SK-N-SH treated with all-trans-retinoic acid at 6 μM for 48 hours (cell line): ENCODE results near the gene TMEM107.

ENCODE experiments used
- CSDC2 ChIP-seq: fragments of 250-450 bp; sonication (Bioruptor Pico); IDR thresholded peaks from 2 replicates; pipeline ENCODE4 v1.5.0; 2020; ENCODE audit warnings: mild to moderate bottlenecking, moderate library complexity
- OSR1 ChIP-seq: fragments of 250-450 bp; sonication (Bioruptor Pico); IDR thresholded peaks from 2 replicates; pipeline ENCODE4 v1.8.0; 2022; ENCODE audit warnings: moderate library complexity, mild to moderate bottlenecking, inconsistent platforms
- ZFP3 ChIP-seq: fragments of 250-450 bp; sonication (Bioruptor Pico); IDR thresholded peaks from 2 replicates; pipeline ENCODE4 v1.5.0; 2020; ENCODE audit warnings: mild to moderate bottlenecking, moderate library complexity
- TF ChIP-seq, protein P1 (sequence below): fragments of 250-450 bp; sonication (Bioruptor Pico); IDR thresholded peaks from 2 replicates; pipeline ENCODE4 v1.8.0; 2020; ENCODE audit warnings: mild to moderate bottlenecking, moderate library complexity, borderline replicate concordance
- TF ChIP-seq, protein P2 (sequence below): fragments of 250-450 bp; sonication (Bioruptor Pico); IDR thresholded peaks from 2 replicates; pipeline ENCODE4 v1.5.0; 2020; ENCODE audit warnings: mild to moderate bottlenecking, moderate library complexity

DNA sequence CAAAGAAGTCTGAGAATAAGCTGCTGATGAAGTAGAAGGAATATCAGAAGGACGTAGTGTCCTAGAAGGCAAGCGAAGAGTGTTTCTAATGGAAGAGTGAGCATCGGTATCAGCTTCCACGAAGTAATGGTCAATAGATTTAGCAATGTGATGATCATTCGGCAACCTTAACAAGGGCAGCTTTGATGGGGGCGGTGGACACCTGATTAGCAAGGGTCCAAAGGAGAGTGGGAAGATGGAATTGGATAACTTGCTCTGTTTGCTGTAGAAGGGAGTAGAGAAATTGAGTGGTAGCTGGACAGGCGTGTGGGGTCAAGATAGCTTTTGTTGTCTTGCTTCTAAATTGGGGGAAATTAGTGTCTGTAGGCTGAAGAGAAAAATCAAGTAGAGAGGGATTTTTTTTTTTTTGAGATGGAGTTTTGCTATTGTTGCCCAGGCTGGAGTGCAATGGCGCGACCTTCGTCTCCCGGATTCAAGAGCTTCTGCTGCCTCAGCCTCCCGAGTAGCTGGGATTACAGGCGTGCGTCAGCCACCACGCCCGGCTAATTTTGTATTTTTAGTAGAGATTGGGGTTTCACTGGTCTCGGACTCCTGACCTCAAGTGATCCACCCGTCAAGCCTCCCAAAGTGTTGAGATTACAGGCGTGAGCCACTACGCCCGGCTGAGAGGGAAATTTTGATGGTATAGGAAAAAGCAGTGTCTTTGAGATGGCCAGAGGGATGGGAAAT lies 38.4 kb downstream of the TMEM107 start:
- TF ChIP-seq, protein P1, sequence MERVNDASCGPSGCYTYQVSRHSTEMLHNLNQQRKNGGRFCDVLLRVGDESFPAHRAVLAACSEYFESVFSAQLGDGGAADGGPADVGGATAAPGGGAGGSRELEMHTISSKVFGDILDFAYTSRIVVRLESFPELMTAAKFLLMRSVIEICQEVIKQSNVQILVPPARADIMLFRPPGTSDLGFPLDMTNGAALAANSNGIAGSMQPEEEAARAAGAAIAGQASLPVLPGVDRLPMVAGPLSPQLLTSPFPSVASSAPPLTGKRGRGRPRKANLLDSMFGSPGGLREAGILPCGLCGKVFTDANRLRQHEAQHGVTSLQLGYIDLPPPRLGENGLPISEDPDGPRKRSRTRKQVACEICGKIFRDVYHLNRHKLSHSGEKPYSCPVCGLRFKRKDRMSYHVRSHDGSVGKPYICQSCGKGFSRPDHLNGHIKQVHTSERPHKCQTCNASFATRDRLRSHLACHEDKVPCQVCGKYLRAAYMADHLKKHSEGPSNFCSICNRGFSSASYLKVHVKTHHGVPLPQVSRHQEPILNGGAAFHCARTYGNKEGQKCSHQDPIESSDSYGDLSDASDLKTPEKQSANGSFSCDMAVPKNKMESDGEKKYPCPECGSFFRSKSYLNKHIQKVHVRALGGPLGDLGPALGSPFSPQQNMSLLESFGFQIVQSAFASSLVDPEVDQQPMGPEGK (CRISPR knock-in tag), result no peak
- no peak for TF ChIP-seq OSR1 (CRISPR knock-in tag)
- no peak for TF ChIP-seq CSDC2 (CRISPR knock-in tag)
- TF ChIP-seq, protein P2, sequence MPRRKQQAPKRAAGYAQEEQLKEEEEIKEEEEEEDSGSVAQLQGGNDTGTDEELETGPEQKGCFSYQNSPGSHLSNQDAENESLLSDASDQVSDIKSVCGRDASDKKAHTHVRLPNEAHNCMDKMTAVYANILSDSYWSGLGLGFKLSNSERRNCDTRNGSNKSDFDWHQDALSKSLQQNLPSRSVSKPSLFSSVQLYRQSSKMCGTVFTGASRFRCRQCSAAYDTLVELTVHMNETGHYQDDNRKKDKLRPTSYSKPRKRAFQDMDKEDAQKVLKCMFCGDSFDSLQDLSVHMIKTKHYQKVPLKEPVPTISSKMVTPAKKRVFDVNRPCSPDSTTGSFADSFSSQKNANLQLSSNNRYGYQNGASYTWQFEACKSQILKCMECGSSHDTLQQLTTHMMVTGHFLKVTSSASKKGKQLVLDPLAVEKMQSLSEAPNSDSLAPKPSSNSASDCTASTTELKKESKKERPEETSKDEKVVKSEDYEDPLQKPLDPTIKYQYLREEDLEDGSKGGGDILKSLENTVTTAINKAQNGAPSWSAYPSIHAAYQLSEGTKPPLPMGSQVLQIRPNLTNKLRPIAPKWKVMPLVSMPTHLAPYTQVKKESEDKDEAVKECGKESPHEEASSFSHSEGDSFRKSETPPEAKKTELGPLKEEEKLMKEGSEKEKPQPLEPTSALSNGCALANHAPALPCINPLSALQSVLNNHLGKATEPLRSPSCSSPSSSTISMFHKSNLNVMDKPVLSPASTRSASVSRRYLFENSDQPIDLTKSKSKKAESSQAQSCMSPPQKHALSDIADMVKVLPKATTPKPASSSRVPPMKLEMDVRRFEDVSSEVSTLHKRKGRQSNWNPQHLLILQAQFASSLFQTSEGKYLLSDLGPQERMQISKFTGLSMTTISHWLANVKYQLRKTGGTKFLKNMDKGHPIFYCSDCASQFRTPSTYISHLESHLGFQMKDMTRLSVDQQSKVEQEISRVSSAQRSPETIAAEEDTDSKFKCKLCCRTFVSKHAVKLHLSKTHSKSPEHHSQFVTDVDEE (CRISPR knock-in tag), result no peak
- no peak for TF ChIP-seq ZFP3 (CRISPR knock-in tag)
